H1 (cell line): ENCODE results near the gene FAM3B. TPM values are rescaled to one million over a fixed set of nuclear protein-coding genes. Genes with fewer than 3 reads are reported as not detected.

Experiments
- BCL11A ChIP-seq, 2 experiments: IDR thresholded peaks; one replicate each; pipeline ENCODE4 v1.6.1; 2011; ENCODE audit warnings: low read depth in 2 of 2, low read length in 2 of 2, mild to moderate bottlenecking in 2 of 2
- CEBPB ChIP-seq: IDR thresholded peaks from 2 replicates; pipeline ENCODE4 v1.6.1; 2012; ENCODE audit warnings: low read depth, low read length
- POLR2A ChIP-seq, 2 experiments: IDR thresholded peaks; 1 replicate in 1 of 2; 2 replicates in 1 of 2; pipeline ENCODE4 v1.6.1; 2011; ENCODE audit warnings: low read depth in 2 of 2, low read length in 2 of 2, mild to moderate bottlenecking in 2 of 2; ENCODE audit errors: control extremely low read depth in 1 of 2
- RFX5 ChIP-seq: IDR thresholded peaks from 2 replicates; pipeline ENCODE4 v1.6.1; 2011; ENCODE audit warnings: low read depth, low read length, improper control_type of control experiment, borderline replicate concordance
- SIN3A ChIP-seq, 2 experiments: IDR thresholded peaks in 1 of 2; conservative IDR thresholded peaks in 1 of 2; 2 replicates each; pipeline ENCODE4 v1.6.1; 2011 to 2012; ENCODE audit warnings: low read length in 2 of 2, improper control_type of control experiment in 1 of 2, low read depth in 1 of 2, mild to moderate bottlenecking in 1 of 2
- SUZ12 ChIP-seq: fragments of 200-600 bp; sonication (generic); IDR thresholded peaks from 2 replicates; pipeline ENCODE4 v1.6.1; 2012; ENCODE audit warnings: mild to moderate bottlenecking, inconsistent platforms, low read length, moderate library complexity, mixed read lengths
- TAF1 ChIP-seq: IDR thresholded peaks from 2 replicates; pipeline ENCODE4 v1.6.1; 2011; ENCODE audit warnings: mild to moderate bottlenecking, low read depth, low read length
- polyA plus RNA-seq, 7 experiments: library from polyadenylated mRNA; depleted of rRNA in 3 of 7; stranded (reverse) in 5 of 7; unstranded in 2 of 7; fragments of >200 nt in 5 of 7; fragments of 200-250 nt in 2 of 7; gene quantifications; 1 replicate in 5 of 7; 2 replicates in 1 of 7; 4 replicates in 1 of 7; pipeline versions ENCODE4 v1.2.1 to v1.2.3, GENCODE V29; 2011 to 2013; ENCODE audit warnings: missing spikeins in 2 of 7, mixed read lengths in 2 of 7
- total RNA-seq: library from RNA; stranded (reverse); fragmentation: NEBNext Ultra II Directional; extraction: Animal tissue kit (Norgen Biotek cat#: 25700); gene quantifications from 2 replicates; pipeline ENCODE4 v1.2.1, GENCODE V29; 2021
- TF ChIP-seq, protein P1 (sequence below): fragments of 300-600 bp; sonication (generic); IDR thresholded peaks from 2 replicates; pipeline ENCODE4 v1.7.1; 2012; ENCODE audit warnings: low read length, moderate library complexity, mild to moderate bottlenecking, inconsistent platforms; ENCODE audit not compliant: insufficient replicate concordance

Gene FAM3B
- total and polyA plus RNA-seq, 2 of the 8 experiments (the other 6 are each of a cell fraction or from before 2014, with no cell fraction given), result 2.0 TPM

DNA sequence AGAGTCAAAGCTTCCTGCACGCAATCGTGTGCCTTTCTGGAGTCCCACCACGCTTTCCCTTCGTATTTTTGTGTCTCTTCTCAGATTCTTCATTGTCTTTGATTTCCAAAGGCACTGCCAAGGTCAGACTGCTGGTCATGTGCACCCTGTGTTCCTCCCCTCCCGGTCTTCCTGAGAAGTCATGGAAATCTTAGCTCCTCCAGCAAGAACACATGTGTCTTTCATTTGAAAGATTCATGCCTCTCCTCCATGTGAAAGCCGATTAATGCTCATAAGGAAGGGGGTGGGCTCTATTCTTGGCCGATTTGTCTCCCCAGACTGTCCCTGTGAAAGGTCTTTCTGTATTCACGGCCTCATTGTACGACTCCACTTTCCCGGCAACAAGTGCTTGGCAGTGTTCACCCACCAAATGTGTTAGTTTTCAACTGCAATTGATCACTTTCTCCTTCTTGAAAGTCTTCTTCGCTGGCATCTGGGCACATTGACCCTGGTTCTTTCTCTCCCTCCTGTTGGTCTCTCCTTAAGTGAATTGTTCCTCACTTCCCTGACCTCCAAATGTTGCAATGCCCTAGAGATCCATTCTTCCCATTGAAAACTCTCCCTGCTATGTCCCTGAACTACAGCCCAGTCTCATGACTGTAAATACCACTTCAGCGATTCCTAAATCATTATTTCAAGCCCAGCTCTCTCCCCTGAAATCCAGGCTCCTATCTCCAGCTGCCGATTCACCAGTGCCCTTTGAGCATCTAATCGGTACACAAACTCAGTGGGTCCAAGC lies 70.6 kb downstream of the FAM3B start (continued):
- TF ChIP-seq, protein P1, sequence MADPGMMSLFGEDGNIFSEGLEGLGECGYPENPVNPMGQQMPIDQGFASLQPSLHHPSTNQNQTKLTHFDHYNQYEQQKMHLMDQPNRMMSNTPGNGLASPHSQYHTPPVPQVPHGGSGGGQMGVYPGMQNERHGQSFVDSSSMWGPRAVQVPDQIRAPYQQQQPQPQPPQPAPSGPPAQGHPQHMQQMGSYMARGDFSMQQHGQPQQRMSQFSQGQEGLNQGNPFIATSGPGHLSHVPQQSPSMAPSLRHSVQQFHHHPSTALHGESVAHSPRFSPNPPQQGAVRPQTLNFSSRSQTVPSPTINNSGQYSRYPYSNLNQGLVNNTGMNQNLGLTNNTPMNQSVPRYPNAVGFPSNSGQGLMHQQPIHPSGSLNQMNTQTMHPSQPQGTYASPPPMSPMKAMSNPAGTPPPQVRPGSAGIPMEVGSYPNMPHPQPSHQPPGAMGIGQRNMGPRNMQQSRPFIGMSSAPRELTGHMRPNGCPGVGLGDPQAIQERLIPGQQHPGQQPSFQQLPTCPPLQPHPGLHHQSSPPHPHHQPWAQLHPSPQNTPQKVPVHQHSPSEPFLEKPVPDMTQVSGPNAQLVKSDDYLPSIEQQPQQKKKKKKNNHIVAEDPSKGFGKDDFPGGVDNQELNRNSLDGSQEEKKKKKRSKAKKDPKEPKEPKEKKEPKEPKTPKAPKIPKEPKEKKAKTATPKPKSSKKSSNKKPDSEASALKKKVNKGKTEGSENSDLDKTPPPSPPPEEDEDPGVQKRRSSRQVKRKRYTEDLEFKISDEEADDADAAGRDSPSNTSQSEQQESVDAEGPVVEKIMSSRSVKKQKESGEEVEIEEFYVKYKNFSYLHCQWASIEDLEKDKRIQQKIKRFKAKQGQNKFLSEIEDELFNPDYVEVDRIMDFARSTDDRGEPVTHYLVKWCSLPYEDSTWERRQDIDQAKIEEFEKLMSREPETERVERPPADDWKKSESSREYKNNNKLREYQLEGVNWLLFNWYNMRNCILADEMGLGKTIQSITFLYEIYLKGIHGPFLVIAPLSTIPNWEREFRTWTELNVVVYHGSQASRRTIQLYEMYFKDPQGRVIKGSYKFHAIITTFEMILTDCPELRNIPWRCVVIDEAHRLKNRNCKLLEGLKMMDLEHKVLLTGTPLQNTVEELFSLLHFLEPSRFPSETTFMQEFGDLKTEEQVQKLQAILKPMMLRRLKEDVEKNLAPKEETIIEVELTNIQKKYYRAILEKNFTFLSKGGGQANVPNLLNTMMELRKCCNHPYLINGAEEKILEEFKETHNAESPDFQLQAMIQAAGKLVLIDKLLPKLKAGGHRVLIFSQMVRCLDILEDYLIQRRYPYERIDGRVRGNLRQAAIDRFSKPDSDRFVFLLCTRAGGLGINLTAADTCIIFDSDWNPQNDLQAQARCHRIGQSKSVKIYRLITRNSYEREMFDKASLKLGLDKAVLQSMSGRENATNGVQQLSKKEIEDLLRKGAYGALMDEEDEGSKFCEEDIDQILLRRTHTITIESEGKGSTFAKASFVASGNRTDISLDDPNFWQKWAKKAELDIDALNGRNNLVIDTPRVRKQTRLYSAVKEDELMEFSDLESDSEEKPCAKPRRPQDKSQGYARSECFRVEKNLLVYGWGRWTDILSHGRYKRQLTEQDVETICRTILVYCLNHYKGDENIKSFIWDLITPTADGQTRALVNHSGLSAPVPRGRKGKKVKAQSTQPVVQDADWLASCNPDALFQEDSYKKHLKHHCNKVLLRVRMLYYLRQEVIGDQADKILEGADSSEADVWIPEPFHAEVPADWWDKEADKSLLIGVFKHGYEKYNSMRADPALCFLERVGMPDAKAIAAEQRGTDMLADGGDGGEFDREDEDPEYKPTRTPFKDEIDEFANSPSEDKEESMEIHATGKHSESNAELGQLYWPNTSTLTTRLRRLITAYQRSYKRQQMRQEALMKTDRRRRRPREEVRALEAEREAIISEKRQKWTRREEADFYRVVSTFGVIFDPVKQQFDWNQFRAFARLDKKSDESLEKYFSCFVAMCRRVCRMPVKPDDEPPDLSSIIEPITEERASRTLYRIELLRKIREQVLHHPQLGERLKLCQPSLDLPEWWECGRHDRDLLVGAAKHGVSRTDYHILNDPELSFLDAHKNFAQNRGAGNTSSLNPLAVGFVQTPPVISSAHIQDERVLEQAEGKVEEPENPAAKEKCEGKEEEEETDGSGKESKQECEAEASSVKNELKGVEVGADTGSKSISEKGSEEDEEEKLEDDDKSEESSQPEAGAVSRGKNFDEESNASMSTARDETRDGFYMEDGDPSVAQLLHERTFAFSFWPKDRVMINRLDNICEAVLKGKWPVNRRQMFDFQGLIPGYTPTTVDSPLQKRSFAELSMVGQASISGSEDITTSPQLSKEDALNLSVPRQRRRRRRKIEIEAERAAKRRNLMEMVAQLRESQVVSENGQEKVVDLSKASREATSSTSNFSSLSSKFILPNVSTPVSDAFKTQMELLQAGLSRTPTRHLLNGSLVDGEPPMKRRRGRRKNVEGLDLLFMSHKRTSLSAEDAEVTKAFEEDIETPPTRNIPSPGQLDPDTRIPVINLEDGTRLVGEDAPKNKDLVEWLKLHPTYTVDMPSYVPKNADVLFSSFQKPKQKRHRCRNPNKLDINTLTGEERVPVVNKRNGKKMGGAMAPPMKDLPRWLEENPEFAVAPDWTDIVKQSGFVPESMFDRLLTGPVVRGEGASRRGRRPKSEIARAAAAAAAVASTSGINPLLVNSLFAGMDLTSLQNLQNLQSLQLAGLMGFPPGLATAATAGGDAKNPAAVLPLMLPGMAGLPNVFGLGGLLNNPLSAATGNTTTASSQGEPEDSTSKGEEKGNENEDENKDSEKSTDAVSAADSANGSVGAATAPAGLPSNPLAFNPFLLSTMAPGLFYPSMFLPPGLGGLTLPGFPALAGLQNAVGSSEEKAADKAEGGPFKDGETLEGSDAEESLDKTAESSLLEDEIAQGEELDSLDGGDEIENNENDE, result no peak
- TF ChIP-seq RFX5, result no peak
- TF ChIP-seq POLR2A (IDR thresholded peaks at IDR 0.05; ENCODE audit: control extremely low read depth in 1 of 2, low read depth in 2 of 2, low read length in 2 of 2), result no peak
- no peak for TF ChIP-seq SUZ12
- no peak for TF ChIP-seq TAF1
- TF ChIP-seq SIN3A (conservative IDR thresholded peaks at IDR 0.05 in 1 of 2, IDR thresholded peaks at IDR 0.05 in 1 of 2; ENCODE audit: low read depth in 1 of 2, low read length in 2 of 2), result no peak
- TF ChIP-seq BCL11A (IDR thresholded peaks at IDR 0.05; ENCODE audit: low read depth in 2 of 2, low read length in 2 of 2), result no peak
- TF ChIP-seq CEBPB, result no peak
- TF ChIP-seq, all 59 proteins: peak for 0
